ENCODE results near the gene SRSF9.
A peak's percentile ranks its signal among the peaks of the same experiment; 100 is the strongest.
"Not testable (repeated sequence)": the region's sequence is repeated elsewhere in the genome, so short reads cannot be mapped to it uniquely, and the experiment has no call there.

SRSF9 gene

GRCh38 chr12:120469450-120470149 is at the start of gene SRSF9:
Gene SRSF9 (minus strand): TSS chr12:120469748. CDS start chr12:120469609, 139 bp downstream.
- DNase-seq (ENCODE audit: insufficient read length, low spot score), result peak; percentile 98
- FAIRE-seq, result no peak

GRCh38 chr12:120519324-120519723 is 49.8 kb upstream of the SRSF9 start:
- FAIRE-seq; DNase-seq (ENCODE audit: insufficient read length, low spot score): not testable (repeated sequence)

- DNase-seq (ENCODE audit: insufficient read length, low spot score), result no peak
- no peak for FAIRE-seq
These were observed 45.9 kb upstream of the SRSF9 start for GRCh38 chr12:120515496-120515895.

GRCh38 chr12:120514002-120514401 is 44.5 kb upstream of the SRSF9 start:
- FAIRE-seq, result no peak
- DNase-seq (ENCODE audit: insufficient read length, low spot score), result no peak

- no peak for FAIRE-seq
- no peak for DNase-seq (ENCODE audit: insufficient read length, low spot score)
These were observed 39.0 kb upstream of the SRSF9 start for GRCh38 chr12:120508537-120508936.

- DNase-seq (ENCODE audit: insufficient read length, low spot score) (no peak), FAIRE-seq (no peak)
These were observed 35.0 kb upstream of the SRSF9 start for GRCh38 chr12:120504587-120504986.

GRCh38 chr12:120500581-120500980 is 31.0 kb upstream of the SRSF9 start:
- FAIRE-seq (no peak), DNase-seq (ENCODE audit: insufficient read length, low spot score) (no peak)

GRCh38 chr12:120498870-120499515 is 29.4 kb upstream of the SRSF9 start:
- FAIRE-seq (no peak), DNase-seq (ENCODE audit: insufficient read length, low spot score) (no peak)

GRCh38 chr12:120497524-120498150 is 28.1 kb upstream of the SRSF9 start:
- FAIRE-seq, result no peak
- DNase-seq (ENCODE audit: insufficient read length, low spot score), result no peak

- peak; percentile 60 for DNase-seq (ENCODE audit: insufficient read length, low spot score)
These were observed 27.1 kb upstream of the SRSF9 start for GRCh38 chr12:120496413-120497340.

GRCh38 chr12:120495731-120496412 is 26.3 kb upstream of the SRSF9 start, which contains the start of gene DYNLL1:
Gene DYNLL1 (plus strand): TSS chr12:120496113. CDS start chr12:120496422, 309 bp downstream.
- peak; percentile 96 for DNase-seq (ENCODE audit: insufficient read length, low spot score)
- FAIRE-seq, result peak; percentile 93

More at GRCh38 chr12:120496413-120497340, 27.1 kb upstream of the SRSF9 start:
- FAIRE-seq, result no peak

GRCh38 chr12:120495186-120495730 is 25.7 kb upstream of the SRSF9 start:
- DNase-seq (ENCODE audit: insufficient read length, low spot score) (peak; percentile 29), FAIRE-seq (no peak)

GRCh38 chr12:120490833-120491512 is 21.4 kb upstream of the SRSF9 start:
- FAIRE-seq (no peak), DNase-seq (ENCODE audit: insufficient read length, low spot score) (no peak)

- DNase-seq (ENCODE audit: insufficient read length, low spot score) (no peak), FAIRE-seq (no peak)
These were observed 20.8 kb upstream of the SRSF9 start for GRCh38 chr12:120490325-120490724.

- FAIRE-seq (no peak), DNase-seq (ENCODE audit: insufficient read length, low spot score) (no peak)
These were observed 19.5 kb upstream of the SRSF9 start for GRCh38 chr12:120489018-120489417.

- DNase-seq (ENCODE audit: insufficient read length, low spot score) (no peak), FAIRE-seq (no peak)
These were observed 18.6 kb upstream of the SRSF9 start for GRCh38 chr12:120488057-120488640.

- FAIRE-seq; DNase-seq (ENCODE audit: insufficient read length, low spot score): not testable (repeated sequence)
These were observed 18.0 kb upstream of the SRSF9 start for GRCh38 chr12:120487552-120487951.

GRCh38 chr12:120485961-120486881 is 16.7 kb upstream of the SRSF9 start:
- DNase-seq (ENCODE audit: insufficient read length, low spot score) (no peak), FAIRE-seq (no peak)
